Occipital lobe (tissue), 3 donors: ENCODE results near the gene PPP1R14B. TPM values are rescaled to one million over a fixed set of nuclear protein-coding genes. Genes with fewer than 3 reads are reported as not detected.

Source experiments
- DNase-seq: peaks from one replicate; lab custom pipeline; 2025; lab: John Stamatoyannopoulos, UW
- small RNA-seq: library from RNA; depleted of rRNA; stranded (forward); fragments of <200 nt; gene quantifications from one replicate; pipeline ENCODE3, GENCODE V24; 2014
- total RNA-seq: library from RNA; depleted of rRNA; stranded (reverse); fragments of >200 nt; gene quantifications from one replicate; pipeline ENCODE4 v1.2.3, GENCODE V29; 2014

Gene PPP1R14B
- total RNA-seq, 1 donor from 2014 or later: 74.2 TPM

DNA sequence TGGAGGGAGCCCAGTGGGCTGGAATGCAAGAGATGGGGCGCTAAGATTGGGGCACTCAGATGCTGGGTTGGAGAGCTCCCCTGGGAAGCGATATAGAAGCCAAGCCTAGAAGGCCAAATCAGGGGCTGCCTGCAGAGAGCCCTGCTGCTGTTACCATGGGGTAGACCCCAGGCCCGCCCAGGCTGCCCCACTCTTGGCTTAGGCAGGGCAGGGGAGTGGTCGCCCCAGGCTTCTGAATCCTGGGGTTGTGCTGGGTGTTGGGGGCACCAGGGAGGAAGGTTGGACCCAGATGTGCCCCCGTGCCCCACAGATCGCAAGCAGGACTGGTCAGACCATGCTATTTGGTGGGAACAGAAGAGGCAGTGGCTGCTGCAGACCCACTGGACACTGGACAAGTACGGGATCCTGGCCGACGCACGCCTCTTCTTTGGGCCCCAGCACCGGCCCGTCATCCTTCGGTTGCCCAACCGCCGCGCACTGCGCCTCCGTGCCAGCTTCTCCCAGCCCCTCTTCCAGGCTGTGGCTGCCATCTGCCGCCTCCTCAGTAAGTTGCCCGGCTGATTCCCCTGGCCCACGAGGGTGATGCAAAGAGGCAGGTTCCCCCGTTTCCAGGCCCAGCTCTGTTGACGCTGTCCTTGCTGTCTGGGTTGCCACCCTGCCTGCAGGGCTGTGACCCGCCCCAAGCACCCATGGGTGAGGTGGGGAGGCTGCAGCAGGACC lies 36.3 kb downstream of the PPP1R14B start:
- DNase-seq: no peak

DNA sequence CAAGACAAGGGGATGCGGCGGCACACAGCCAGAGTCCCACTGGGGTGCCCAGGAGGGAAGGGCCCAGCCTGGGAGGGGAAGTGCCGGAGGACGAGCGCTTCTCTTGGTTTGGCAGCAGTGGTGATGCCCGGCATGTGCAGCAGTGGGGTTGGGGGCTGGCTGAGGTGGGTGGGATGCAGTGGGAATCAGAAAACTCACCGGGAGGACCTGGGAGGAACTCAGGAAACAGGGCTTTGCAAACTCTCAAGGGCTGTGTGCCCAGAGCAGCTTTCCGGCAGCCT lies 37.2 kb downstream of the PPP1R14B start:
- DNase-seq: no peak

DNA sequence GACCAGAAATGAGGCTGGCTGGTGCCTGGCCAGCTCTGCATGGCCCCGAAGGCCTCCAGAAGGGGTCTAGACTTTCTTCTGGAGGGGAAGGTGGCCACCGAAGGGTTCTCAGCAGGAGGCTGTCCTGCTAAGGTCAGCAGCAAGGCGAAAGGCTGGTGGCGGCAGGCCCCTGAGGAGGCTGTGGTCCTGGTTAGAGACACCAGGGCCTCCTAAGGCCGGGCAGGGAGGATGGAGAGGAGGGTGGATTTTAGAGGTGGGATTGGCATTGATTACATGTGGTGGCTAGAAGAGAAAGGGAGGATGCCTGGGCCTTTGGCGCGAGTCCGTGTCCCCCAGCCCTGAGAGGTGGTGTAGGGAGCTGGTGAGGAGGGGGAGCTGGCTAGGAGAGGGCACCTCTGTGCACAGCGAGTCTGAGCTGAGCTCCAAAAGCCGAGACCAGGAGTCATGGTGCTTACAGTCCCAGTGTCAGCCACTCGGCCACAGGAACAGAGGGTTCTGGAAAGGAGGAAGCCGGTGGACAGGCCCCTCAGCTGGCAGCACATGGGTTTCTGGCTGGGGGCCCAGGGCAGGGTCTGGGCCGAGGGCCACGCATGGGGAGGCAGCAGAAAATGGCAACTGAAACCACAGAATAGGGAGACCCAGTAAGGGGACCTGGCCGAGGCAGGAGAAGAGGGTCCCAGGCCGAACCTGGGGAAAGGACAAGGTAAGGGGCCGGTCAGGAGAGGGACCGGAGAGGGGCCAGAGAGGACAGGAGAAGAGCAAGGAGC lies 37.8 kb downstream of the PPP1R14B start:
- no peak for DNase-seq

DNA sequence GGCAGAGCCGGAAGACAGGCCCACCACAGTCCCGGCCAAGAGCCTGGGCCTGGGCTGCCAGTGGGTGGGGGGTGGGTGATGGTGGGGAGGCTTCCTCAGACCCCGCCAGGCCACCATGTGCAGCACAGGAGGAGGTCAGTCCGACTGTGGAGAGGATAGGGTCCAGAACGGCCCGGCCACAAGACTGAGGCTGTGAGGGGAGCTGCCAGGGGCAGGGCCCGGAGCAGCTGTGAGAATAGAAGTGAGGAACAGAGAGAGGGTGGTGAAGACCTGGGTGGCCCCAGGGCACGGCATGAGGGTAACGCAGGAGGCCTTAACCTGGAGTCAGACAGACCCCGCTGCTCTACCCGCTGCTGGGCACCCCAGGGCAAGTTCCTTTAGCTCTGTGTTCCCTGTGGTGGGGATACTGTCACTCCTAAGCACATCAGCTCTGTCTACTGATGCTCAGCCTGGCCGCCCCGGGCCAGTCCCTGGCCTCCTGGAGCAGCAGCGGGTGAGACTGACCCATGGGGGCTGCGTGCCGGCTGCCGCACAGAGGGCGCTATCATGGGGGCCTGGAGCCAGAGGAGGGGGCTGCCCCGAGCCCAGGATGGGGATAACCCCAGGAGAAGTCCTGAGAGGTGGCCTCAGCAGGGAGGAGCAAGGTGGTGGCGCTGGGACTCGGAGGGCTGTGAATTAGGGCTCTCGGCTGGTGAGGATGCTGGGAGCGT lies 38.5 kb downstream of the PPP1R14B start:
- DNase-seq: no peak

DNA sequence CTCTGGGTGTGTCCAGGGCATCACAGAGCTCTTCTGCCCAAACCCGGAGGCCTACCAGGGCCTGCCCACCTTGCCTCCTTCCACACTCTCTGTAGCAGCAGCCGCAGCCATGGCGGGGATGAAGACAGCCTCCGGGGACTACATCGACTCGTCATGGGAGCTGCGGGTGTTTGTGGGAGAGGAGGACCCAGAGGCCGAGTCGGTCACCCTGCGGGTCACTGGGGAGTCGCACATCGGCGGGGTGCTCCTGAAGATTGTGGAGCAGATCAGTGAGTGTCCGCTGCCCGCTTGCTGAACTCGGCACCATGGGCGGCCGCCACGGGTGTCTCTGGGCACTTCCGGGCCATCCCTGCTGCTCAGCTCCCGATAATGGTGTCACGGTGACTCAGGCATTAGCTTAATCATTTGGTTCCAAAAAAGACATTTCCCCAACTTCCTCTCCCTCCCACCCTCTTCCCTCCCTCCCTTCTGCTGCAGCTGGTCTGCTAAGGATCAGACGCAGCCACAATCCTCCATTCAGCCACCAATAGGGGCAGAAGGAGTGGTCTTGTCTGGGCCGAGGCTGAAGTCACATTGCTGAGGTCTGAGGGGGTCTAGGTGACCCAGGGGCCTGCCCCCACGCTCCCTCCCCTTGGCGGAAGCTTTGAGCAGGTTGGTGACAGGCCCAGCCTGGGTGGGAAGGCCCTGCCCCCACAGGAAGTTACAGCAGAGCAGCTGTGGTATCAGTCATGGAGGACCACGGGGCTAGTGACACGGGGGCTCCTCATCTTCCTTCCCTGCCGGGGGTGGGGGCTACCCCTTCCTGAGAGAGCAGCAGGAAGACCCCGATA lies 39.3 kb downstream of the PPP1R14B start:
- DNase-seq: no peak

DNA sequence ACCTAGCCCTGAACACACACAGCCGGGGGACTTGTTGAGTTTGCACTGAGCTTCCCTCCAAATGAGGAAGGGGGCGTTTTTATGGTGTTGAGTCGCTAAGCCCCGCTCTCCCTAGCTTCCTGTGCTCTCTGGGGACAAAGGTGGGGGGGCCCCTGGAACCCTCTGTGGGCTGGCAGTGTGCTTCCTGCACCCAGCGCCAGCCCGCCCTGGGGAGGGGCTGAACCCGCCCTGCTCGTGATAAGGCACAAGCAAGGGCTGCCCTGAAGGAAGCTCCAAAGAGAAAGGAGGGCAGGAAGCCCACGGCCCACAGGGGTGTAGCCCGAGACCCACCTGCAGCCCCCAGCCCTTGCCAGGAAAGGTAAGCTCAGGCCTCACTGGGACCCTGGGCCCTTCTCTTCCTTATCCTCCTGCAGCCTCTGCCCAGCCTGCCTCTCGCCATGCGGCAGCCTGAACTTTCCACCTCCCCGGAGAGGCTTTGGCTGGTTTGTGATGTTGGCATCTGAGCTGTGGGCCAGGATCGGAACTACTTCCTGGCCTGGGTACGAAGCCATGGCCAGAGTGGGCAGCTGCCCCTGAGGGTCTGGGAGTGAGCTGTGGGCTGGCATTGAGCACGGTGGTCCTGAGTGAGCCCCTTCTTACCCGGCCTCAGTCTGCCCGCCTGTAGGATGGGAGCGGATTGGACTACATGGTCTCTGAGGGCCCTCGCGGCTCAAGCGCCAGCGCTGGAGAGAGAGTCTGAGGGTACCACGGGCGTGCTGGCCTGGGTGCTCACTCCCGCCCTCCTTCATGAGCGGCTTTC lies 40.1 kb downstream of the PPP1R14B start, which contains the start of gene FERMT3:
Gene FERMT3 (plus strand): TSS at position 265 of the 799 bp plus-strand sequence. CDS start 644 bp downstream, outside the sequence.
- no peak for DNase-seq

DNA sequence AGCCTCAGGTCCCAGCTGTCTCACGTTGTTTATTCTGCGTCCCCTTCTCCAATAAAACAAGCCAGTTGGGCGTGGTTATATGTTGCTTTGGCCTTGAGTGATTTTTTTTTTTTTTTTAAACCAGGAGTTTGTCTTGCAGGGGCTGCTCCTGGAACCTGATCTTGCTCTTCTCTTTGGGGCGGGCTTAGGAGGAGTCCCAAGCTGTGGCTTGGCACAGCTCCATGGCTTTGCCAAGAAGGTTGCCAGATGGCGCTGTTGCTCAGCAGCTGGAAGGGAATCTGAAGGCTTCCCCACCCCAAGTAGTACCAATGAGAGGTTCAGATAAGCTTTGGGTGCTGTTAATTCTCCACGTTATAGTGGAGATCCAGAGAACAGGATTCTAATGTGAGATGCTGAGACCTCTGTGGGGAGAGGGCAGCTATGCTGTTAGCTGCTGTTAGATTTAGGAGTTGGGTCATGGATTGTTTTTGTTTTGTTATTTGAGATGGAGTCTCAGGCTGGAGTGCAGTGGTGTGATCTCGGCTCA lies 42.2 kb downstream of the PPP1R14B start:
- DNase-seq: peak; percentile 66

DNA sequence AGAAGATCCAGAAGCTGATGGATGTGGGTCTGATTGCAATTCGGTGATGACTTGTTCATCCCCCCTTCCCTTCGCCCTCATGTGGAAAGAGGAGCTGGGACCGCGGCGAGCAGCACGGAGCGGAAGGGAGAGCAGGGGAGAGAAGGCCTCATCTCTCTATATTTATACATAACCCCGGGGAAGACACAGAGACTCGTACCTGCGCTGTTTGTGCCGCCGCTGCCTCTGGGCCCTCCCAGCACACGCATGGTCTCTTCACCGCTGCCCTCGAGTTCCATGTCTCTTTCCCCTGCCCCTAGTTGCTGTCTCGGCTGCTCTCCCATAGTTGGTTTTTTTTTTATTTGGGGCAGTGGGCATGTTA lies 42.7 kb downstream of the PPP1R14B start:
- no peak for DNase-seq

DNA sequence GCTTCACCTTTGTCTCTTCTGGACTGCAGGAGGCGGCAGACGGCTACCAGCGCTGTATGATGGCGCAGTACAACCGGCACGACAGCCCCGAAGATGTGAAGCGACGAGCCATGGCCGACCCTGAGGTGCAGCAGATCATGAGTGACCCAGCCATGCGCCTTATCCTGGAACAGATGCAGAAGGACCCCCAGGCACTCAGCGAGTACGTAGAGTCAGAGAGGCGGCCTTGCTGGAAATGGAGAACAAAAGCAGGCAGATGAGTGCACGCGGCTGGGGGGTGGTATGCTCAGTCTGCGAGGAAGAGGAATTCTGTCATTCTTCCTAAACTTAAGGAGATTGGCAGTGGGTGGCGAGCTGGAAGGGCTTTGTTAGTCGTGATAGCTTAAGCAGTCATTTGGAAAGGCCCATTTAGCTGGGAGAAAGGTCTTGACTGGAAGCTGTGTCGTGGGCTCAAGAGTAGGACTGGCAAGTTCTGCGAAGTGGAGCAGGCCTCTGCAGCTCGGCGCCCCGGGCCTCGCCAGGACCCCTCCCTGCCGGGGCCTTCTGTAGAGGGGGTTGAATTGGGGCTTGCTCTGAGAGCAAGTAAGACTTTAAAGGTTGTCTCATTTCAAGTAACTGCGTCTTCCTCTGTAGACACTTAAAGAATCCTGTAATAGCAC lies 43.2 kb downstream of the PPP1R14B start:
- no peak for DNase-seq

DNA sequence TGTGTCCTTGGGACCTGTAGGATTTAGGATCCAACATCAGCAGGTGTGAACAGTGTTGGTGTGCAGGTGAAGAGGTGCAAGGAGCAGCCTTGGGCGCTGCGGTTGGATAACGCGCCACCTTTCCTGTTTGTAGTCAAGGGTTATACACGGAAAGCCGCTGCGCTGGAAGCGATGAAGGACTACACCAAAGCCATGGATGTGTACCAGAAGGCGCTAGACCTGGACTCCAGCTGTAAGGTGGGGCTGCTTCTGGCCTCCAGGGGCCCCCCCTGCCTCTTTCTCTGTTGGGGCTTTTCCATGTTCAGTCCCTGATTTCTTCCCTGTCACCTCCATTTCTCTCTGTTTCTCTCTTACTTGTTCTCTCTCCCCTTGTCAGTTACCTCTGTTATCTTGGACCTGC lies 43.8 kb downstream of the PPP1R14B start:
- DNase-seq: no peak

DNA sequence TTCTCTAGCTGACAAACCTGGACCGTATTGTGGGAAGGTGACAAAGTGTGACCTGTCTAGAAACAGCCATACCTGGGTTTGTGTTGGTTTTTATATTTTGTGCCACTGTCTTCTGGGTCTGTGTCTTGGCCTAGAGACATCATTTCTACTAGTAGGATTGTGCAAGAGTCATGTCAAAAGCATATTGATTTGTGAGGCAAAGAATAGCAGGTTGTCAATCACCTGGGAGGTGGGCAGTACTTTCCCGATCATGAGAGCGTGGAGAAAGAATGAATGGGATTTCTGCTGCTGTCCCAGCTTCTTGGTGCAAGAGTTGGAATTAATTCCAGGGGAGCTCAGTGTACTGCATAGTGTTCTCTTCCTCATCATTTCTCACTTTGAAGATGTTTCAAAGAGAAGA lies 45.2 kb downstream of the PPP1R14B start:
- DNase-seq: no peak

DNA sequence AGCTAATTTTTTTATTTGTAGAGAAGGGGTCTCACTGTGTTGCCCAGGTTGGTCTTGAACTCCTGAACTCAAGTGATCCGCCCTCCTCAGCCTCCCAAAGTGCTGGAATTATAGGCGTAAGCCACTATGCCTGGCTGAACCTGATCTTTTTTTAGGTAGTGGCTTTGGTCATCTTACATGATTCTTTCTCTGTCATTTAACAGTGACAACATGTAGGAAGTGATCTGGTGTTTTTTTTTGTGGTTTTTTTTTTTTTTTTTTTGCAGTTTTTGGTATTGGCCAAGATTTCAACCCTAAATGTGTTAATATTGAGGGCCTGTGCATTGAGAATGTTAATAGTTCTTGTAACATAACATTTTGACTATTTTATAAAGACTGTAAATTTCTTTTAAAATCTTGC lies 48.2 kb downstream of the PPP1R14B start:
- no peak for DNase-seq

DNA sequence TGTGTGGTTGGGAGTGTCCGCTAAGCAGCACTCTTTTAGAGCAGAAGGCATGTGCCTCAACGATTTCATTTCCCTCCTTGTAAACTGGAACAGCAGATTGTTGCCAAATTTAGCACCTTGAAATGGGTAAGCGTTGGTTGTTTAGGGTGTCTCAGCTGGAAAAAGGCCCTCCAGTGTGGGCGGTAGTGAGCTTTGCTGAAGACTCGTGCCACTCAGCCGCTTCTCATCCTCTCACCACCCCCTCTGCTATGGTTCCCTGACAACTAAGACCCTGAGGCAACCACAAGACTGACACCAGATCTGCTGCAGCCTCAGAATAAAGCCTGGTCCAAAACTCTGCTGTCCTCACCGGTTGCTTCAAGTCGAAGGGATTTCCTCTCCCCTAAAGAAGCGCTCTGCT lies 50.1 kb downstream of the PPP1R14B start:
- DNase-seq: peak; percentile 36

Small RNA genes lying within 50 kb of the gene (small RNA-seq; reads per million reads assigned to genes)
- not detected for gene RF00019

Other genes with a start within 250 kb of the PPP1R14B start
- 5.0 TPM for gene FLRT1, start 211.0 kb downstream of the PPP1R14B start, total RNA-seq
- 16.2 TPM for gene MACROD1, start 80.8 kb downstream of the PPP1R14B start, total RNA-seq
- 69.4 TPM for gene STIP1, start 60.8 kb downstream of the PPP1R14B start, total RNA-seq
- 1.6 TPM for gene FERMT3, start 40.2 kb downstream of the PPP1R14B start, total RNA-seq
- gene TRPT1, start 20.8 kb downstream of the PPP1R14B start, total RNA-seq: 7.3 TPM
- gene NUDT22, start 20.7 kb downstream of the PPP1R14B start, total RNA-seq: 11.2 TPM
- gene DNAJC4, start 16.4 kb downstream of the PPP1R14B start, total RNA-seq: 5.6 TPM
- gene VEGFB, start 12.4 kb downstream of the PPP1R14B start, total RNA-seq: 9.5 TPM
- 17.5 TPM for gene FKBP2, start 5.8 kb downstream of the PPP1R14B start, total RNA-seq
- gene PLCB3, start 4.6 kb upstream of the PPP1R14B start, total RNA-seq: 9.2 TPM
- 28.2 TPM for gene BAD, start 37.7 kb upstream of the PPP1R14B start, total RNA-seq
- gene GPR137, start 38.9 kb upstream of the PPP1R14B start, total RNA-seq: 9.7 TPM
- gene KCNK4, start 44.4 kb upstream of the PPP1R14B start, total RNA-seq: 3.0 TPM
- gene CATSPERZ, start 53.4 kb upstream of the PPP1R14B start, total RNA-seq: 1.7 TPM
- 14.2 TPM for gene ESRRA, start 58.6 kb upstream of the PPP1R14B start, total RNA-seq
- gene TRMT112, start 70.6 kb upstream of the PPP1R14B start, total RNA-seq: 81.9 TPM
- 93.0 TPM for gene PRDX5, start 71.2 kb upstream of the PPP1R14B start, total RNA-seq
- 1.4 TPM for gene CCDC88B, start 93.3 kb upstream of the PPP1R14B start, total RNA-seq
- 10.0 TPM for gene RPS6KA4, start 112.2 kb upstream of the PPP1R14B start, total RNA-seq